Small intestine (tissue), 16 donors: ENCODE measurements around the gene MARK4. TPM values are rescaled to one million over a fixed set of nuclear protein-coding genes. Genes with fewer than 3 reads are reported as not detected.
A peak's percentile ranks its signal among the peaks of the same experiment; 100 is the strongest.

Experiments used
- DNase-seq, 2 donors: peaks; one replicate each; pipeline versions ENCODE4 v3.0.0 to v3.0.0-alpha.2; 2013
- FAIRE-seq: peaks from 2 replicates; lab custom pipeline; 2012; peaks lifted over from hg19 to GRCh38; lab: Jason Lieb, UNC
- H3K27ac ChIP-seq, 3 donors: one replicate each; pipeline ENCODE4 v1.5.1; 2013; ENCODE audit warnings: low read length in 2 of 3, mild to moderate bottlenecking in 2 of 3, control low read depth in 1 of 3, inconsistent platforms in 1 of 3, low read depth in 1 of 3, moderate library complexity in 1 of 3
- H3K27me3 ChIP-seq, 3 donors: one replicate each; pipeline ENCODE4 v1.6.1; 2013; ENCODE audit warnings: low read length in 3 of 3, inconsistent platforms in 1 of 3; ENCODE audit not compliant: control insufficient read depth in 3 of 3, insufficient read depth in 3 of 3
- H3K36me3 ChIP-seq, 3 donors: one replicate each; pipeline ENCODE4 v1.6.1; 2013; ENCODE audit warnings: low read length in 3 of 3, inconsistent platforms in 1 of 3, low read depth in 1 of 3, mild to moderate bottlenecking in 1 of 3, moderate library complexity in 1 of 3; ENCODE audit not compliant: control insufficient read depth in 3 of 3, insufficient read depth in 2 of 3
- H3K4me1 ChIP-seq, 3 donors: one replicate each; pipeline ENCODE4 v1.6.1; 2013; ENCODE audit warnings: low read length in 2 of 3, inconsistent platforms in 1 of 3, low read depth in 1 of 3, mild to moderate bottlenecking in 1 of 3, moderate library complexity in 1 of 3; ENCODE audit not compliant: control insufficient read depth in 3 of 3, insufficient read depth in 2 of 3
- H3K4me3 ChIP-seq, 3 donors: one replicate each; pipeline ENCODE4 v1.5.1; 2013; ENCODE audit warnings: low read length in 3 of 3, control low read depth in 1 of 3, inconsistent platforms in 1 of 3, low read depth in 1 of 3, mild to moderate bottlenecking in 1 of 3, moderate library complexity in 1 of 3
- H3K9me3 ChIP-seq, 2 donors: one replicate each; pipeline ENCODE4 v1.6.1; 2013; ENCODE audit warnings: low read depth in 1 of 2, low read length in 1 of 2; ENCODE audit not compliant: control insufficient read depth in 2 of 2, insufficient read depth in 1 of 2
- WGBS, 3 donors: extraction: QIAGEN DNeasy Blood & Tissue Kit; methylation state at CpG; one replicate each; pipeline ENCODE4 v1.1.7; 2013; 5-methylcytosine and 5-hydroxymethylcytosine counted together
- long read RNA-seq, 10 donors: transcript quantifications; one replicate each; lab custom pipeline, GENCODE V29; 2026
- polyA plus RNA-seq, 4 donors: library from polyadenylated mRNA; stranded (reverse) in 3 of 4; unstranded in 1 of 4; fragments of 200-250 nt in 3 of 4; fragments of 120-200 nt in 1 of 4; gene quantifications; one replicate each; pipeline versions ENCODE4 v1.2.1 to v1.2.3, GENCODE V29; 2013
- donor health status: healthy with polysubstance abuse.
- donor health status: control.
- donor health status: control.
- donor health status: Bipolar disorder and iron deficiency.
- donor health status: healthy.

The MARK4 gene
- polyA plus RNA-seq, result 10 to 100 TPM in 1 of 4 donors, 1 to 10 TPM in 3; 5.1 to 14.2 (median 7.7) TPM
- long read RNA-seq, donor 1, partial matches to known transcripts, result 6 of 8 reads
- long read RNA-seq, donor 1, other reads (novel, unspliced or antisense), result 0 of 8 reads
- long read RNA-seq, donor 2, result 0 reads
- long read RNA-seq, donor 3, partial matches to known transcripts, result 0 of 1 reads
- long read RNA-seq, donor 3, other reads (novel, unspliced or antisense), result 0 of 1 reads
- long read RNA-seq, donor 4, result 0 reads
- long read RNA-seq, donor 5, partial matches to known transcripts, result 0 of 1 reads
- long read RNA-seq, donor 5, other reads (novel, unspliced or antisense), result 0 of 1 reads
- long read RNA-seq, donor 6, partial matches to known transcripts, result 0 of 2 reads
- long read RNA-seq, donor 6, other reads (novel, unspliced or antisense), result 0 of 2 reads
- long read RNA-seq, donor 7, partial matches to known transcripts, result 1,829 of 3,834 reads
- long read RNA-seq, donor 7, other reads (novel, unspliced or antisense), result 2,003 of 3,834 reads
- long read RNA-seq, donor 8, partial matches to known transcripts, result 0 of 1 reads
- long read RNA-seq, donor 8, other reads (novel, unspliced or antisense), result 0 of 1 reads
- long read RNA-seq, donor 9, result 0 reads
- long read RNA-seq, donor 10, partial matches to known transcripts, result 11 of 13 reads
- long read RNA-seq, donor 10, other reads (novel, unspliced or antisense), result 0 of 13 reads

DNA sequence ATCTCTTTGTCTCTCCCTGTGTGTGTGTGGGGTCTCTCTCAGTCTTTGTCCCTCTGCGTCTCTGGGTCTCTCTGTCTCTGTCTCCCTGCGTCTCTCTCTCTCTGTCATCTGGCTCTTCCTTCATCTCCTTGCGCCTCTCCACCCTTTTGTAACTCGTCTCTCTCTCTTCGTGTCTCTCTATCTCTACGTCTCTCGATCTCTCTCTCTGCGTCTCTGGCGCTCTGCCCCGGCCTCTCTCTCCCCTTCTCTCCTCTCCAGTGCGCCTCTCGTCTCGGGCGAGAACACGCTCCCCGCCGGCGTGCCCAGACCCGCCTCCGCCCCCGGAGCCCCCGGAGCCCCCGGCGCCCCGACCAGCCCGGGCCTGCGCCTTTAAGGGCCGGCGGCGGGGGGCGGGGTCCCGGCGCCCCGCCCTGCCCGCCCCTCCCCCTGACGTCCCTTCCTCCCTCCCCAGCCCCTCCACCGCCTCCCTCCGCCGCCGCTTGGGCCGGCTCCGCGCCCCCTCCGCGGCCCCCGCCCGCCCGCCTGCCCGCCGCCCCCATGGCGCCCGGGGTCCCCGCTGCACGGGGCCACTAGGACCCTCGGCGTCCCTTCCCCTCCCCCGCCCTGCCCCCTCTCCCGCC, at the start of gene MARK4:
TSS of gene MARK4 (plus strand) at position 440 of the 620 bp plus-strand sequence. CDS start 318 bp downstream, outside the sequence.
- H3K4me1 ChIP-seq, result peaks cover 0 to 15% (median 11%) of the 10 kb centered on the region in 3 donors
- H3K36me3 ChIP-seq, result peaks cover 0 to 12% (median 0%) of the 10 kb centered on the region in 3 donors
- DNase-seq (peak; percentile 46 to 66), FAIRE-seq (no peak)
- peak within 1 kb of the TSS; percentile 90 to 99 (median 90) for H3K4me3 ChIP-seq
- H3K27ac ChIP-seq, result peak within 1 kb of the TSS in 2 of 3 donors; percentile 5 to 28
- no peaks in the 10 kb centered on the region for H3K27me3 ChIP-seq
- WGBS, 3 donors, result 1 to 2% (median 1%) methylated on average over 21 to 58 of the region's 58 CpGs
- H3K9me3 ChIP-seq, result no peaks in the 10 kb centered on the region

DNA sequence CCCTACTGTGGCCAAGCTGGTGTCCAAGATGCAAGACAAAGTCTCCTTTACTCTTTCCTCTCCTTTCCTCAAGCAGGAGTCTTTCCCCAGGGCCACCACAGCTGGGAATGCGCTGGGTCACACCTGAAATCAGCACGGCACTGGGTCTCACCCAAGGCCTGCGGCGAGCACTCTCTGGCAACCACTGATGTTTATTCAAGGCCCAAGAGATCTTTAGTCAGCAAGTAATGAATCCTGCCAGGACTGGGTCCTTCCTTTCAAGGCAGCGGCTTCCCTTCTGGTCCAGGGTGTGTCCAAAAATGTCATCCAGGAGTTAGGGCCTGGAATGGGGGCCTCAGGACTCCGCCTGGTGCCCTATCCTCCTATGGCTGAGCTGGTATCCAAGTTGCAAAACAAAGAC, 48.4 kb upstream of the MARK4 start:
- WGBS, 3 donors, result 81 to 93% (median 86%) methylated on average over 6 of the region's 6 CpGs
- FAIRE-seq, result no peak
- Histone ChIP-seq H3K27me3 (no peaks in the 10 kb centered on the region), H3K4me3 (no peak overlapping the region), H3K36me3 (no peaks in the 10 kb centered on the region), H3K4me1 (no peaks in the 10 kb centered on the region), H3K9me3 (no peaks in the 10 kb centered on the region), H3K27ac (no peak overlapping the region)
- DNase-seq, result no peak

GRCh38 chr19:45205810-45206209, 45.3 kb upstream of the MARK4 start:
- no peaks in the 10 kb centered on the region for H3K27me3 ChIP-seq
- WGBS, 3 donors, result 84 to 88% (median 87%) methylated on average over 12 of the region's 12 CpGs
- H3K4me3 ChIP-seq, result no peak overlapping the region
- DNase-seq, result no peak
- no peak for FAIRE-seq
- H3K36me3 ChIP-seq, result no peaks in the 10 kb centered on the region
- H3K9me3 ChIP-seq, result no peaks in the 10 kb centered on the region
- H3K4me1 ChIP-seq, result no peaks in the 10 kb centered on the region
- no peak overlapping the region for H3K27ac ChIP-seq

DNA sequence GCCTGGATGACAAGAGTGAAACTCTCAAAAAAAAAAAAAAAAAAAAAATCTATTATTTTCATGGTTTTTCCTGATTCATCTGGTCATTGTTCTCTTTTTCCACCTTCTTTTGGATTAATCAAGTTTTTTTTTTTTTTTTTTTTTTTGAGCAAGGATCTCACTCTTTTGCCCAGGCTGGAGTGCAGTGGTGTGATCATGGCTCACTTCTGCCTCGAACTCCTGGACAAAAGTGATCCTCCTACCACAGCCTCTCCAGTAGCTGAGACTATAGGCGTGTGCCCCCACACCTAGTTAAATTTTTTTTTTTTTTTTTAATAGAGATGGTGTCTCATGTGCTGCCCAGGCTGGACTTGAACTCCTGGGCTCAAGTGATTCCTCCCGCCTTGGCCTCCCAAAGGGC, 44.7 kb upstream of the MARK4 start:
- 85 to 93% (median 88%) methylated on average over 3 of the region's 3 CpGs for WGBS, 3 donors
- Histone ChIP-seq H3K4me1 (no peaks in the 10 kb centered on the region), H3K4me3 (no peak overlapping the region), H3K36me3 (no peaks in the 10 kb centered on the region), H3K9me3 (no peaks in the 10 kb centered on the region), H3K27me3 (no peaks in the 10 kb centered on the region), H3K27ac (no peak overlapping the region)
- FAIRE-seq (no peak), DNase-seq (no peak)

GRCh38 chr19:45211751-45212381, 39.2 kb upstream of the MARK4 start:
- no peaks in the 10 kb centered on the region for H3K4me1 ChIP-seq
- H3K27ac ChIP-seq, result peak overlapping the region in 1 of 3 donors; percentile 53
- peaks cover 0 to 32% (median 4%) of the 10 kb centered on the region in 3 donors for H3K27me3 ChIP-seq
- H3K36me3 ChIP-seq, result peaks cover 0 to 2% (median 0%) of the 10 kb centered on the region in 3 donors
- DNase-seq (no peak), FAIRE-seq (no peak)
- 26 to 30% (median 28%) methylated on average over 17 of the region's 17 CpGs for WGBS, 3 donors
- H3K9me3 ChIP-seq, result no peaks in the 10 kb centered on the region
- no peak overlapping the region for H3K4me3 ChIP-seq

DNA sequence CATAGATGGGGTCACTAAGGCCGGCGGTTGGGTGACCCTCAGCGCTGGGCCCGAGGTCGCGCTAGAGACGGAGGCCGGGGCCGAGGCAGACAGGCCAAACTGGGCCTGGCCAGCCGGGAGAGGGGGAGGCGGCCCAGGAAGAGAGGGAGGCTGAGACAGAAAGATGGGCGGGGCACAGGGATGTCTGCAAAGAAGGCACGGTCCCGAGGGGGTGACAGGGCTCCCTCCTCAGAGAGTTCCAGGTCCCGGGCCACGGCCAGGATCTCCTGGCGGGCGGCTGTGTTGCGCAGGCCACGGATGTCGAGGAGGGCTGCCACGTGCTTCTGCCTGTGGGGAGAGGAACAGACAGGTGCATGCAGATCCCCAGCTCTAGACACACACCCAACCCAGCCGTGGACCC, 38.0 kb upstream of the MARK4 start:
- FAIRE-seq (no peak), DNase-seq (no peak)
- H3K27me3 ChIP-seq, result peaks cover 4 to 43% (median 6%) of the 10 kb centered on the region in 3 donors
- H3K4me1 ChIP-seq, result no peaks in the 10 kb centered on the region
- no peak overlapping the region for H3K4me3 ChIP-seq
- 81 to 85% (median 84%) methylated on average over 21 to 23 of the region's 23 CpGs for WGBS, 3 donors
- H3K9me3 ChIP-seq, result no peaks in the 10 kb centered on the region
- peaks cover 0 to 2% (median 0%) of the 10 kb centered on the region in 3 donors for H3K36me3 ChIP-seq
- H3K27ac ChIP-seq, result no peak overlapping the region

DNA sequence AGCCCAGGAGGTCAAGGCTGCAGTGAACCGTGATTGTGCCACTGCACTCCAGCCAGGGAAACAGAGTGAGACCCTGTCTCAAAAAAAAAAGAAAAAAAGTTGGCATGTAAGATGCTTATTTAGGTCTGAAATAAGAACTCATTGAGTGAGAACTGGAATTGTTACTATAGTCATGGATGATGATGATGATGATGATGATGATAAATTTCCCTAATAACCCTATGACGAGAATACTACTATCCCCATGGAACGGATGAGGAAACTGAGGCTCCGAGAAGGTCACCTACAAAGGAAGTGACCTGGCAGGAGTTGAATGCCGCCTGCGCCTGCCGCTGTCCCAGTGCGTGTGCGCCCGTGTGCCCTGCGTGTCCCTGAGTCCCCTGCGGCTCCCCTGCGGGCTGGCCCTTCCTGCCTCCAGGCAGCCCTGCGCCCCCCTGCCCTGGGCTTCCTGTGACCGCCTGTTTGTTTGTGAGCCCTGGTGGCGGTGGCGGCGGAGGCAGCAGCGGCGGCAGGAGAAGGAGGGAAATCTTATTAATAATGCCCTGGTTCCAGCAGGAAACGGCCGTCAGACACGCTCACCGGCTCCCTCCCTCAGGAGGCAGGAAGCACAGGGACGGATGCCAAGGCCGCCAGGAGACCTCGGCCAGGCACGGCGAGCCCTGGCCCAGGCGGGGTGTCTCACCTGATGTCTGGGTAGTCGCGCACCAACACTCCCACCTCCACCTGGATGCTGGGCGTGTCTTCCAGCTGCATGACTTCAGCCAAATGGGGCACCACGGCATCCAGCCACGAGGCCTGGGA, 35.5 kb upstream of the MARK4 start:
- peaks cover 0 to 2% (median 0%) of the 10 kb centered on the region in 3 donors for H3K36me3 ChIP-seq
- H3K27me3 ChIP-seq, result peaks cover 6 to 55% (median 8%) of the 10 kb centered on the region in 3 donors
- no peak for FAIRE-seq
- no peak overlapping the region for H3K27ac ChIP-seq
- no peaks in the 10 kb centered on the region for H3K9me3 ChIP-seq
- H3K4me3 ChIP-seq, result no peak overlapping the region
- peak in 1 of 2 donors; percentile 15 for DNase-seq
- H3K4me1 ChIP-seq, result no peaks in the 10 kb centered on the region
- WGBS, 3 donors, result 5 to 12% (median 7%) methylated on average over 28 to 35 of the region's 35 CpGs
